ENCODE measurements around the gene TAF15. TPM values are rescaled to one million over a fixed set of nuclear protein-coding genes. Genes with fewer than 3 reads are reported as not detected.

Gene TAF15
- total RNA-seq, 1 donor from 2014 or later: 73.9 TPM

GRCh38 chr17:35895636-35896587, 86.6 kb downstream of the TAF15 start:
- no peak for DNase-seq (ENCODE audit: extremely low read depth, low read depth, low spot score)

Other genes starting within 250 kb of the TAF15 start
- 0.18 TPM in 1 of 2 replicates, not detected in the other for gene SLFN14, start 248.7 kb upstream of the TAF15 start, total RNA-seq
- gene PEX12, start 230.9 kb upstream of the TAF15 start, total RNA-seq: 4.6 and 6.3 TPM in 2 replicates
- 168 and 203 TPM in 2 replicates for gene AP2B1, start 222.2 kb upstream of the TAF15 start, total RNA-seq
- 1.5 and 3.8 TPM in 2 replicates for gene RASL10B, start 77.8 kb upstream of the TAF15 start, total RNA-seq
- not detected in 2 replicates for gene GAS2L2, start 56.2 kb upstream of the TAF15 start, total RNA-seq
- not detected in 2 replicates for gene C17orf50, start 48.6 kb upstream of the TAF15 start, total RNA-seq
- 0.29 and 3.4 TPM in 2 replicates for gene MMP28, start 13.8 kb upstream of the TAF15 start, total RNA-seq
- not detected in 2 replicates for gene HEATR9, start 59.4 kb downstream of the TAF15 start, total RNA-seq
- 1.6 and 1.8 TPM in 2 replicates for gene CCL5, start 70.9 kb downstream of the TAF15 start, total RNA-seq
- 0.47 TPM in 1 of 2 replicates, not detected in the other for gene RDM1, start 121.3 kb downstream of the TAF15 start, total RNA-seq
- gene LYZL6, start 134.2 kb downstream of the TAF15 start, total RNA-seq: not detected in 2 replicates
- not detected in 2 replicates for gene CCL16, start 172.0 kb downstream of the TAF15 start, total RNA-seq
- 5.6 and 11.2 TPM in 2 replicates for gene CCL14, start 177.2 kb downstream of the TAF15 start, total RNA-seq
- gene CCL15, start 192.1 kb downstream of the TAF15 start, total RNA-seq: not detected in 2 replicates
- gene CCL23, start 208.5 kb downstream of the TAF15 start, total RNA-seq: not detected in 2 replicates